Measurements from ENCODE around the gene SCN1A. TPM values are rescaled to one million over a fixed set of nuclear protein-coding genes. Genes with fewer than 3 reads are reported as not detected.

Gene SCN1A
- total and polyA plus RNA-seq, 2 of the 13 experiments (the other 11 are each of a cell fraction or from before 2014, with no cell fraction given) = 19.9 to 39.4 TPM

GRCh38 chr2:166127217-166128155, at the start of gene SCN1A (continued):
- peak; percentile 27; the same call in 1 of the 2 replicates for TF ChIP-seq DRAP1 (CRISPR knock-in tag; IDR thresholded peaks at IDR 0.05)
- TF ChIP-seq ZNF639 (CRISPR knock-in tag; conservative IDR thresholded peaks at IDR 0.05) = no peak
- TF ChIP-seq ZNF788 (CRISPR knock-in tag; IDR thresholded peaks at IDR 0.05; ENCODE audit: borderline replicate concordance) = peak; percentile 30; the same call in 1 of the 2 replicates
- TF ChIP-seq FOSL1 (CRISPR knock-in tag; IDR thresholded peaks at IDR 0.05; ENCODE audit: borderline replicate concordance) = no peak
- 0 out of 2 replicates have a peak, but pooled peaks have one; percentile 20 for TF ChIP-seq ZNF317 (CRISPR knock-in tag; IDR thresholded peaks at IDR 0.05)
- no peak for TF ChIP-seq HMG20B (CRISPR knock-in tag; conservative IDR thresholded peaks at IDR 0.05)
- peak; percentile 82; the same call in 1 of the 2 replicates for TF ChIP-seq HOMEZ (CRISPR knock-in tag; IDR thresholded peaks at IDR 0.05; ENCODE audit: low read depth)
- no peak for TF ChIP-seq ZSCAN5A (CRISPR knock-in tag; IDR thresholded peaks at IDR 0.05; ENCODE audit: borderline replicate concordance)
- TF ChIP-seq TBX2 (CRISPR knock-in tag; IDR thresholded peaks at IDR 0.05; ENCODE audit: borderline replicate concordance) = peak; percentile 75; the same call in 1 of the 2 replicates
- TF ChIP-seq ZNF800 (CRISPR knock-in tag; IDR thresholded peaks at IDR 0.05) = 0 out of 2 replicates have a peak, but pooled peaks have one; percentile 19
- TF ChIP-seq NAIF1 (CRISPR knock-in tag; IDR thresholded peaks at IDR 0.05; ENCODE audit: borderline replicate concordance) = no peak
- no peak for TF ChIP-seq ZBTB7A (CRISPR knock-in tag; IDR thresholded peaks at IDR 0.05)
- no peak for TF ChIP-seq ZNF619 (CRISPR knock-in tag; IDR thresholded peaks at IDR 0.05)
- peak; percentile 45; the same call in 1 of the 2 replicates for TF ChIP-seq FOXP4 (CRISPR knock-in tag; IDR thresholded peaks at IDR 0.05)
- TF ChIP-seq ZFP36L2 (CRISPR knock-in tag; IDR thresholded peaks at IDR 0.05) = no peak
- peak; percentile 61; the same call in 1 of the 2 replicates for TF ChIP-seq SP140L (CRISPR knock-in tag; IDR thresholded peaks at IDR 0.05; ENCODE audit: borderline replicate concordance)
- peak; percentile 48; the same call in 1 of the 2 replicates for TF ChIP-seq TAF1 (CRISPR knock-in tag; IDR thresholded peaks at IDR 0.05)
- no peak for TF ChIP-seq ZNF350 (CRISPR knock-in tag; IDR thresholded peaks at IDR 0.05; ENCODE audit: borderline replicate concordance, low read depth)
- TF ChIP-seq STAG1 (CRISPR knock-in tag; IDR thresholded peaks at IDR 0.05) = peak; percentile 69
